Gastrocnemius medialis (tissue), 4 donors: Measurements from ENCODE around the gene ARHGEF19. TPM values are rescaled to one million over a fixed set of nuclear protein-coding genes. Genes with fewer than 3 reads are reported as not detected.

Experiments
- ATAC-seq, 2 donors: fragments of 150-250 bp; one replicate each; pipeline ENCODE4 v1.9.1; 2016
- DNase-seq, 2 donors: peaks; one replicate each; pipeline ENCODE4 v3.0.0-alpha.2; 2019
- H3K27ac ChIP-seq, 4 donors: fragments of 200-600 bp; sonication (generic); 1 replicate in 1 of 4; 2 replicates in 3 of 4; pipeline ENCODE4 v1.5.1; 2016 to 2018; ENCODE audit warnings: mild to moderate bottlenecking in 2 of 4, moderate library complexity in 1 of 4
- H3K27me3 ChIP-seq, 3 donors: fragments of 200-600 bp; sonication (generic) in 2 of 3; 1 replicate in 1 of 3; 2 replicates in 2 of 3; pipeline versions ENCODE4 v1.5.1 to v1.6.0; 2016 to 2019; ENCODE audit warnings: mild to moderate bottlenecking in 1 of 3, moderate library complexity in 1 of 3
- H3K36me3 ChIP-seq, 2 donors: fragments of 200-600 bp; sonication (generic) in 1 of 2; one replicate each; pipeline ENCODE4 v1.5.1; 2017 to 2018
- H3K4me1 ChIP-seq, 2 donors: fragments of 200-600 bp; sonication (generic) in 1 of 2; one replicate each; pipeline ENCODE4 v1.5.1; 2016 to 2017; ENCODE audit warnings: mild to moderate bottlenecking in 2 of 2
- H3K4me3 ChIP-seq, 4 donors: fragments of 200-600 bp; sonication (generic) in 3 of 4; 1 replicate in 1 of 4; 2 replicates in 3 of 4; pipeline ENCODE4 v1.5.1; 2016 to 2019; ENCODE audit warnings: mild to moderate bottlenecking in 2 of 4
- H3K9me3 ChIP-seq, 3 donors: fragments of 200-600 bp; sonication (generic) in 2 of 3; 1 replicate in 1 of 3; 2 replicates in 2 of 3; pipeline ENCODE4 v1.5.1; 2016 to 2019
- POLR2A ChIP-seq, 2 donors: fragments of 450-650 bp; IDR thresholded peaks; one replicate each; pipeline ENCODE4 v1.6.1; 2017; ENCODE audit warnings: antibody characterized with exemption in 2 of 2, mild to moderate bottlenecking in 2 of 2, moderate library complexity in 2 of 2
- in situ Hi-C, 4 donors: fragments of 200-750 bp; cut with MboI; loops; one replicate each; pipeline versions ENCODE4 v1.15.0 to v1.8.0; 2017; ENCODE audit warnings: low sequenced_read_pairs in 4 of 4
- intact Hi-C: fragments of 100-400 bp; cut with DNase I; formaldehyde crosslinking; loops from one replicate; pipeline ENCODE4 v1.15.1; 2023; ENCODE audit warnings: low total_unique reads
- total RNA-seq, 4 donors: library from RNA; depleted of rRNA; stranded (reverse); fragments of >200 nt; gene quantifications; one replicate each; pipeline versions ENCODE4 v1.1.0 to v1.2.3, GENCODE V29; 2016
- TF ChIP-seq, protein P1 (sequence below), 5 experiments: fragments of 450-650 bp in 3 of 5; fragments of 200-600 bp in 2 of 5; sonication (generic) in 2 of 5; IDR thresholded peaks in 4 of 5; conservative IDR thresholded peaks in 1 of 5; 1 replicate in 4 of 5; 2 replicates in 1 of 5; pipeline ENCODE4 v1.5.1; 2016 to 2019; ENCODE audit warnings: antibody characterized with exemption in 5 of 5, mild to moderate bottlenecking in 3 of 5, moderate library complexity in 3 of 5

Gene ARHGEF19
- total RNA-seq, 4 donors from 2014 or later = 0.68 to 3.0 (median 2.3) TPM

DNA sequence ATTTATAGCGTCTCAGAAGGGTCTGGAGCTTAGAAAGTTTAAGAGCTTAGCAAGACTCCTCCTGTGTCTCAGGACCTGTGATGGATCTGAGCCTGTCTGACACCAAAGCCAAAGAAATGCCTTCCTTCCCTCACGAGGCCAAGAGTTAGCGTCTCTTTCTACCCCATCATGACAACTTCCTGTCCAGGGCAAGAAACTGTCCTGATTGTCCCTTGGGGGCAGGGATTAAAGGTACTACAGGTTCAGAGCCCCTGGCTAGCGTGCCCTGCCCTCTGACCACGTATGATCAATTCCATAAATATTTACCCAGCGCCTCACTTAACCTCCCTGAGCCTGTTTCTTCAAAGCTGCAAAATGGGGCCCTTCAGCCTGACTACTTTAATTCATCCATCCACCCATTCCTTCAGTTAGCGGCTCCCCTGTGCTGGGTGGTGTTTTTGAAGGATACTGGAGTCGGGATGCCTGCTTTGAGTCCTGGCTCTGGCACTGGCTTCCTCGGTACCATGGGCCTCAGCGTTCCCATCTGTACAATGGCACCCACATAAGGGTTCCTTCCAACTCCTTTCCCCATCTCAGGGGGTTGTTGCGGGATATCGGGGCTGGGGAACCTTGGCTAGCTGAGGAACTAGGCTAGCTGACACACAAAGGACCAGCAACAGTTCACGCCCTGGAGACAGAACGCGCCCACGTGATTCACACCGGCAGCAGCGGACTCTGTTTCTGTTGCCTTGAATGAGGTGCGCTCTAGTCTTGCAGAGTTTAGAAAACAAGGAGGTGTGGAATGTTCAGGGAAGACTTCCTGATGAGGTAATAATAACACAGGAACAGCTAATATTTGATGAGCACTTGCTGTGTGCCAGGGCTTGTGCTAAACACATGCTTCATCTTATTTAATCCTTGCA, 33.6 kb downstream of the ARHGEF19 start:
- intact Hi-C loops (no loop called here), in situ Hi-C loops (no loop called here)
- no peaks in the 10 kb centered on the region for H3K27me3 ChIP-seq
- ATAC-seq (no peak), DNase-seq (no peak)
- H3K9me3 ChIP-seq = no peaks in the 10 kb centered on the region
- peak overlapping the region in 1 of 4 donors; percentile 33 for H3K27ac ChIP-seq
- TF ChIP-seq, protein P1, sequence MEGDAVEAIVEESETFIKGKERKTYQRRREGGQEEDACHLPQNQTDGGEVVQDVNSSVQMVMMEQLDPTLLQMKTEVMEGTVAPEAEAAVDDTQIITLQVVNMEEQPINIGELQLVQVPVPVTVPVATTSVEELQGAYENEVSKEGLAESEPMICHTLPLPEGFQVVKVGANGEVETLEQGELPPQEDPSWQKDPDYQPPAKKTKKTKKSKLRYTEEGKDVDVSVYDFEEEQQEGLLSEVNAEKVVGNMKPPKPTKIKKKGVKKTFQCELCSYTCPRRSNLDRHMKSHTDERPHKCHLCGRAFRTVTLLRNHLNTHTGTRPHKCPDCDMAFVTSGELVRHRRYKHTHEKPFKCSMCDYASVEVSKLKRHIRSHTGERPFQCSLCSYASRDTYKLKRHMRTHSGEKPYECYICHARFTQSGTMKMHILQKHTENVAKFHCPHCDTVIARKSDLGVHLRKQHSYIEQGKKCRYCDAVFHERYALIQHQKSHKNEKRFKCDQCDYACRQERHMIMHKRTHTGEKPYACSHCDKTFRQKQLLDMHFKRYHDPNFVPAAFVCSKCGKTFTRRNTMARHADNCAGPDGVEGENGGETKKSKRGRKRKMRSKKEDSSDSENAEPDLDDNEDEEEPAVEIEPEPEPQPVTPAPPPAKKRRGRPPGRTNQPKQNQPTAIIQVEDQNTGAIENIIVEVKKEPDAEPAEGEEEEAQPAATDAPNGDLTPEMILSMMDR (IDR thresholded peaks at IDR 0.05 in 4 of 5, conservative IDR thresholded peaks at IDR 0.05 in 1 of 5) = no peak
- no peak for TF ChIP-seq POLR2A (IDR thresholded peaks at IDR 0.05)
- H3K4me1 ChIP-seq = peaks cover 23 to 31% of the 10 kb centered on the region in 2 donors
- no peaks in the 10 kb centered on the region for H3K36me3 ChIP-seq
- no peak overlapping the region for H3K4me3 ChIP-seq

DNA sequence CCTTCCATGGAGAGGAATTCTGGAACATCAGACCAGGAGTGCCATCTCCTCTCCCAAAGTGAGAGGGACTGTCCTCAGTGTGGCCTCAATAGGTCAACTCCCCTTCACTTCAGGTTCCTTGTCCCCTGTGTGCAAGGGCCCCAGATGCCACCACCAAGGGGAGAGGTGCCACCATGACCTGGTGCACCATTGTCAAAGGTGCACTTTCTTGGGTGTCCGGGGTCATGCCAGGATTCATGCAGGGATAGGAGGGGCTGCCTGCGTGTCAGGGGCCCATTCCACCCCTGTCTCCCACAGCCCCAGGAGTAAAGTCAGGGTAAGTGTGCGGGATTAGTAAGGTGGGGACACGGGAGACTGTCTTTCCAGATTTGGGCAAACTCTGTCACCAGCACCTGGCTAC, 35.1 kb downstream of the ARHGEF19 start:
- H3K4me3 ChIP-seq = no peak overlapping the region
- in situ Hi-C loops = no loop called here
- H3K27ac ChIP-seq = peak overlapping the region in 3 of 4 donors; percentile 57 to 75 (median 75)
- no peak for TF ChIP-seq POLR2A (IDR thresholded peaks at IDR 0.05)
- TF ChIP-seq, protein P1 (IDR thresholded peaks at IDR 0.05 in 4 of 5, conservative IDR thresholded peaks at IDR 0.05 in 1 of 5) = no peak
- intact Hi-C loops = no loop called here
- H3K9me3 ChIP-seq = no peaks in the 10 kb centered on the region
- DNase-seq (no peak), ATAC-seq (no peak)
- peaks cover 22 to 30% of the 10 kb centered on the region in 2 donors for H3K4me1 ChIP-seq
- H3K27me3 ChIP-seq = no peaks in the 10 kb centered on the region
- no peaks in the 10 kb centered on the region for H3K36me3 ChIP-seq

DNA sequence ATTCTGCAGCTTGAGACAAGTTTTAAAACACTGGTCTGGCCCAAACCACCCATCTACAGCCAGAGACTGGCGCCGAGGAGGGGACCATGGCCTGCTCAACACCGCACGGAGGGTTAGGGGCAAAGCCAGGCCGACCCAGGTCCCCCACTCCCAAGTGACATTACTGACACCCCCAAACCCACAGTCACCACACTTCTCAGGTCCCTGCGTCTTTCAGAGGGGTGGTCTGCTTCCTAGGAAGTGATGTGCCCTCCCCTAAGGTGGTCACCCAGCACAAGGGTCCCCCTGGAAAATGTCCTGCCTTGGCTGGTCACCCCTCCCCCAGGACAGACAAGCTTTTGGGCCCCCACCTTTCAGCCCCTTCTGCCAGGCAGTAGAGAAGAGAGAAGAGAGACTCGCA, 35.8 kb downstream of the ARHGEF19 start:
- Histone ChIP-seq H3K4me1 (peaks cover 15 to 25% of the 10 kb centered on the region in 2 donors), H3K27ac (peak overlapping the region; percentile 57 to 75 (median 74)), H3K4me3 (no peak overlapping the region), H3K36me3 (no peaks in the 10 kb centered on the region), H3K9me3 (no peaks in the 10 kb centered on the region), H3K27me3 (no peaks in the 10 kb centered on the region)
- in situ Hi-C loops (no loop called here), intact Hi-C loops (no loop called here)
- TF ChIP-seq POLR2A (IDR thresholded peaks at IDR 0.05) = no peak
- TF ChIP-seq, protein P1 (IDR thresholded peaks at IDR 0.05 in 4 of 5, conservative IDR thresholded peaks at IDR 0.05 in 1 of 5) = no peak
- ATAC-seq = no peak
- no peak for DNase-seq

DNA sequence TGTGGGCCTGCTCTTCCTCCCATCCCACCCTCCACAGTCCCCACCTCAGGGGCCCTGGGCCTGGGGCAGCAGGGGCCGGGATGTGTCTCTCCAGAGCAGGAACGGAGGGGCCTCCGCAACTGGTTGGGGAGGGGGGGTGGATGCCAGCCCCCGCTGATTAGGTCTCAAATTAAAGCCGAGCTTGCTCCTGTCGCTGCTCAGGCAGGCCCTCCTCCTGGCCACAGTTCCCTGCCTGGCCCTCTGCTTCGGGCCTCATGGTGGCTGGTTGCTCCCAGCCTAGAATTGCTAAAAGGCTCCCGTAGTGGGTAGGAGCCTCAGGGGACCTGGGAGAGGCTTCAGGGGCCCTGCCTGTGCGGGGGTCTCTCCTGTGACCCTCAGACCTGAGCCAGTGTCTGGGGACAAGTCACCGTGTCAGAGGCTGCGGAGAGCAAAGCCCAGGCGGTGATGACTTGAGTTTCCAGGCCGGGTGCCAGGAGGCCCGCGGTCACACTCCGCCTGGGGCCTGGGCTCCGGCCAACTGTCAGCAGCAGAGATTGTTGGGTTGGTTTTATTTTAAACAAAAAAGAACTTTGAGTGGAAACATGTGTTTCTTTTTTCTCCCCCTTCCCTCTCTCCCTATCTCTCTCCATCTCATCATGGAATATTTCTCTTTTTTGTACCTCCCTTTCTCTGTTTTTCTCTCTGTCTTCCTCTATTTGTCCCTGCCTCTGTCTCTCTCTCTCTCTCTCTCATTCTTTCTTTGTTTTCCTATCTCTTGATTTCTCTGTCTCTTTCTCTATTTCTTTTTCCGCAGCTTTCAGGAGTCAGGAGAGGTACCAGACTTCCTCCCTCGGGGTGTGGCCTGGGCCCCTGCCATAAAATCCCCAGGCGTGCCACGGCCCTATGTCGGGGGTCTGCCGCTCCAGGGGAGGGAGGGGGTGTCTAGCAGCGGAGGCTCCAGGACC, 36.6 kb downstream of the ARHGEF19 start:
- H3K4me1 ChIP-seq = peaks cover 14 to 18% of the 10 kb centered on the region in 2 donors
- in situ Hi-C loops = no loop called here
- ATAC-seq (peak; percentile 71 to 73), DNase-seq (peak; percentile 60 to 66)
- H3K27me3 ChIP-seq = no peaks in the 10 kb centered on the region
- H3K4me3 ChIP-seq = no peak overlapping the region
- no peaks in the 10 kb centered on the region for H3K9me3 ChIP-seq
- TF ChIP-seq, protein P1 (IDR thresholded peaks at IDR 0.05 in 4 of 5, conservative IDR thresholded peaks at IDR 0.05 in 1 of 5) = no peak
- no peak for TF ChIP-seq POLR2A (IDR thresholded peaks at IDR 0.05)
- intact Hi-C loops = no loop called here
- H3K27ac ChIP-seq = peak overlapping the region; percentile 57 to 75 (median 74)
- H3K36me3 ChIP-seq = no peaks in the 10 kb centered on the region
